RWPE1 (cell line): ENCODE results near the gene LDLRAD4.

Experiments used
- CTCF ChIA-PET: fragments of 350-600 bp; sonication (Branson Sonifier 250); formaldehyde crosslinking; extraction: SDS; loops from one replicate; lab custom pipeline; 2021; lab: Yijun Ruan, JAX
- POLR2A ChIA-PET: fragments of 400-600 bp; formaldehyde crosslinking; extraction: SDS; loops from one replicate; lab custom pipeline; 2020; ENCODE audit warnings: antibody characterized with exemption; ENCODE audit not compliant: low non-redundant PET; lab: Yijun Ruan, JAX
- DNase-seq: peaks from one replicate; pipeline ENCODE4 v3.0.0; 2012; ENCODE audit warnings: low spot score
- H3K27ac ChIP-seq: fragments of 450-650 bp; 2 replicates; pipeline ENCODE4 v1.5.1; 2017
- TF ChIP-seq, protein P1 (sequence below): fragments of 450-650 bp; conservative IDR thresholded peaks from 2 replicates; pipeline ENCODE4 v1.5.1; 2017; ENCODE audit warnings: low read depth, mild to moderate bottlenecking

LDLRAD4 gene

DNA sequence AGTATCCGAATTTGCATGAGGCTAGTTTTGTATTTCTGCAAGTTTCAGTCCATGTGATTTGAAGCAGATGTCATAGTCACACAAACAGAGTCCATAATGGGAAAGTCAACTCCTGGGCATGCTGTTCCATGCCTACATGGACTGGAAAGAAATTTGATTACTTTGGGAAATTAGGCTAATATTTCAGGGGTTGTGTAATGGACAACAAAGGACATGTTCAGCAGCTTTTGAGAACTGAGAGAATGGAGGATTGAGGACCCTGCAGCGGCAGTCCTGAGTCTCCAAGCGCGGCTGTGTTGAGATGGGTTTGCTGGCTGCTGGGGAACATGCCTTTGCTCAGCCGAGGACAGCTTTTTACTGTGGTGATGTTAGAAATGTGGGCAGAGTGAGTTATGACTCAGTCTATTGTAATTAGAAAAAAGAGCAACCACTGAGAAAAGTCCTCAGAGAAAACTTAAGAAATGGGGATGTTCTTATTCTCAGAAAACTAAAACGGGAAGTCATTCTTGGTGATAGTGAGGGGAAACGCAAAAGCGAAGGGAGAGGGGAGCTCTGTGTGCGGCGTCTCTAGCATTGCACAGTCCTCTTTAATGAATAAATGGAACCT, 358.6 kb downstream of the LDLRAD4 start:
- TF ChIP-seq, protein P1, sequence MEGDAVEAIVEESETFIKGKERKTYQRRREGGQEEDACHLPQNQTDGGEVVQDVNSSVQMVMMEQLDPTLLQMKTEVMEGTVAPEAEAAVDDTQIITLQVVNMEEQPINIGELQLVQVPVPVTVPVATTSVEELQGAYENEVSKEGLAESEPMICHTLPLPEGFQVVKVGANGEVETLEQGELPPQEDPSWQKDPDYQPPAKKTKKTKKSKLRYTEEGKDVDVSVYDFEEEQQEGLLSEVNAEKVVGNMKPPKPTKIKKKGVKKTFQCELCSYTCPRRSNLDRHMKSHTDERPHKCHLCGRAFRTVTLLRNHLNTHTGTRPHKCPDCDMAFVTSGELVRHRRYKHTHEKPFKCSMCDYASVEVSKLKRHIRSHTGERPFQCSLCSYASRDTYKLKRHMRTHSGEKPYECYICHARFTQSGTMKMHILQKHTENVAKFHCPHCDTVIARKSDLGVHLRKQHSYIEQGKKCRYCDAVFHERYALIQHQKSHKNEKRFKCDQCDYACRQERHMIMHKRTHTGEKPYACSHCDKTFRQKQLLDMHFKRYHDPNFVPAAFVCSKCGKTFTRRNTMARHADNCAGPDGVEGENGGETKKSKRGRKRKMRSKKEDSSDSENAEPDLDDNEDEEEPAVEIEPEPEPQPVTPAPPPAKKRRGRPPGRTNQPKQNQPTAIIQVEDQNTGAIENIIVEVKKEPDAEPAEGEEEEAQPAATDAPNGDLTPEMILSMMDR = no peak
- POLR2A ChIA-PET = no interaction called here
- H3K27ac ChIP-seq = no peak overlapping the region
- DNase-seq = no peak
- CTCF ChIA-PET = interaction anchor here (1.1 kb wide), 1 partner anchor 9 kb away, joined by 3 read pairs; no protein-coding TSS in a partner anchor

DNA sequence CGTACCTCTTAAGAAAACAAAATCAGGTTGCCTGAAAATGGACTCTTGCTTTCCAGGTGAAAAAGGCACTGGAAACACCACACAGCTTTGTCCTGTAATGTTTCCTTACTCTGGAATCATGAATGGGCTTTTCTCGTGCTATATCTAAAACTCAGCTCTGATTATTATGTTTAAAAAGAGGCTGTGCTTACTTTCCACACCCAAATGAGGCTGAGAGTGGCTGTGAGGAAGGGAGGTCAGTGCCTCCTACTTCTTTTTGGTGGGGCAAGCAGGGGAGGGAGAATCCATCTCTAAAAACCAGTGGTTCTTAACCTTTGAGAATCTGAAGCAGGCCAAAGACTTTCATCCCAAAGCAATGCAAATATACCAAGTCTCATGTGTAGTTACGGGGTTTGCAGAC, 359.2 kb downstream of the LDLRAD4 start:
- DNase-seq = no peak
- ChIA-PET CTCF (no interaction called here), POLR2A (no interaction called here)
- no peak overlapping the region for H3K27ac ChIP-seq
- TF ChIP-seq, protein P1 = no peak

DNA sequence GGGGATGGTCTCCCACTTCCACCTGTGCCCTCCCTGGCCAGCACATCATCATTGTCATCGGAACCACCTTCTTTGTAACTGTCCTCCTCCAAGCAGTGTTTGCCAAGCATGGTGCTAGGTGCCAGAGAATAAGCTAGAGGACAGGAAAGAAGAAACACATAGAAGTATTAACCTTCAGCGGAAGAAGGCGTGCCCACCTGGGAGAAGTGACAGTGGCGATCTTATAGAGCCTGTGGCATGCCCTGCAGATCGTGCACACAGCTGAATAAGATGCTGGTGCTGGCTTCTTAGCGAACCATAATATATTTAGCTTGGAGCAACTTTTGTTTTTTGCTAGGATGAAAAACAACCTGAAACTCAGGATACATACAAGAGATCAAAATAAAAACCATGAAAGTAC, 359.8 kb downstream of the LDLRAD4 start:
- TF ChIP-seq, protein P1 = no peak
- DNase-seq = no peak
- no peak overlapping the region for H3K27ac ChIP-seq
- ChIA-PET CTCF (interaction anchor here (0.6 to 0.8 kb wide), 2 partner anchors 18 to 361 kb away, joined by 3 to 4 read pairs; no protein-coding TSS in a partner anchor), POLR2A (no interaction called here)

DNA sequence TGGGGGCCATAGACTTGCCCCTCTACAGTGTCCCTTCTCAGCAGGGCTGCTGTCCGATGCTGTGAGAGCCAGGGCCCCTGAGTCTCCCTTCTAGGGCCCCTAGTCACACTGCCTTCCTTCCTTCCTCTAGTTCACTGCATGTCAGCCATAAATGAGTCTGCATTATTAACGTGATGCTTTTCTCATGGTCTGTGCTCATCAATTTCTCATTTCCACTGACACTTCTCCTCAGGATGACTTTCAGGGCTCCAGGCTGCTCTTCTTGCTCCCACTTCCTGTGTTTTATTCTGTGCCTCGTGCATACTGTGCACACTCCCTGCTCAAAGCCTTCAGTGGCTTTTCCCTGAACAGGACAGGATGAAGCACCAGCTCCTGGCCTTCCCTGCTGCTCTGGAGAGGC, 361.3 kb downstream of the LDLRAD4 start:
- ChIA-PET CTCF (no interaction called here), POLR2A (no interaction called here)
- TF ChIP-seq, protein P1 = no peak
- DNase-seq = no peak
- H3K27ac ChIP-seq = no peak overlapping the region

DNA sequence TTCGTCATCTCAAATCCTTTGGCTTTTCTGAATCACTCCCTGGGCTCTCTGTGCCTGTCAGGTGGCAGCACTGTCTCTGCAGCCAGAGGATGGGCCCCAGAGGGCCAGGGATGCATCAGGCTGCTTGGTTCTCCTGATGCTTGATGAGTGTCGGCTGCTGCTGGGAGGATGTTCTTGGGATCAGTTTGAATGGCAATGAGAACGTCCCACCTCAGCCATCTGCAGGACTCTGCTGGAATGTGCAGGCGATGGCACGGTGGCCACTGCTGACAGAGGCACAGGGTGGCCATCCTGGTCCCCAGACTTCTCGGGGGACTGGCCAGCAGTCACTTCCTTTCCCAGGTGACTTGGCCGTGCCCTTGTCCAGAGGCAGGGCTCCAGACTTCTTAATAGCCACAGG, 361.8 kb downstream of the LDLRAD4 start:
- TF ChIP-seq, protein P1 = no peak
- POLR2A ChIA-PET = no interaction called here
- CTCF ChIA-PET = no interaction called here
- no peak overlapping the region for H3K27ac ChIP-seq
- DNase-seq = no peak

DNA sequence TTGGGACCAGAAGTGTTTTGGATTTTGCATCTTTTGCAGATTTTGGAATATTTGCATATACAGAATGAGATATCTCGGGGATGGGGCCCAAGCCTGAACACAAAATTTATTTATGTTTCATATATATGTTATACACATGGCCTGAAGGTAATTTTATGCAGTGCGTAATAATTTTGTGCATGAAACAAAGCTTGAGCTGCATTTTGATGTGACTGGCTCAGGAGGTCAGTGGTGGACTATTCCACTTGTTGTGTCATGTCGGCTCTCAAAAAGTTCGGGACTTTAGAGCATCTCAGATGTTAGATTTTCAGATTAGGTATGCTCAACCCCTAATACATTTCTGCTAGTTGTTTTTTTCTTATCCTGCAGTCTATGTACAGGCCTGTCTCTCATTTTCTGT, 362.4 kb downstream of the LDLRAD4 start:
- TF ChIP-seq, protein P1 = no peak
- ChIA-PET CTCF (interaction anchor here (0.6 kb wide), 1 partner anchor 219 kb away, joined by 3 read pairs; no protein-coding TSS in a partner anchor), POLR2A (no interaction called here)
- DNase-seq = no peak
- no peak overlapping the region for H3K27ac ChIP-seq
